HCT116 (cell line): ENCODE data around the gene LRRC8B.

Experiments used
- EZH2 ChIP-seq: fragments of 200-600 bp; sonication (generic); IDR thresholded peaks from 2 replicates; pipeline ENCODE4 v1.6.1; 2017; ENCODE audit warnings: antibody characterized with exemption, mixed run types
- MAX ChIP-seq: IDR thresholded peaks from 2 replicates; pipeline ENCODE4 v1.6.1; 2012
- POLR2A ChIP-seq: IDR thresholded peaks from 2 replicates; pipeline ENCODE4 v1.7.0; 2011; ENCODE audit warnings: borderline replicate concordance; ENCODE audit not compliant: insufficient read depth, insufficient read length; ENCODE audit errors: extremely low read depth
- YY1 ChIP-seq: IDR thresholded peaks from 2 replicates; pipeline ENCODE4 v1.6.1; 2011; ENCODE audit warnings: low read length, low read depth, moderate library complexity, mild to moderate bottlenecking; ENCODE audit not compliant: insufficient replicate concordance; ENCODE audit errors: extremely low read depth
- TF ChIP-seq, protein P1 (sequence below), 3 experiments: fragments of 200-600 bp in 1 of 3; sonication (generic) in 1 of 3; IDR thresholded peaks in 2 of 3; conservative IDR thresholded peaks in 1 of 3; 2 replicates each; pipeline ENCODE4 v1.5.1; 2012 to 2017; ENCODE audit warnings: low read depth in 2 of 3, low read length in 2 of 3, antibody characterized with exemption in 1 of 3, borderline replicate concordance in 1 of 3, control low read depth in 1 of 3, mild to moderate bottlenecking in 1 of 3, mixed read lengths in 1 of 3, mixed run types in 1 of 3, moderate library complexity in 1 of 3; ENCODE audit not compliant: insufficient read depth in 1 of 3

- TF ChIP-seq MAX (no peak), POLR2A (no peak), EZH2 (no peak), YY1 (no peak)
- TF ChIP-seq, protein P1, sequence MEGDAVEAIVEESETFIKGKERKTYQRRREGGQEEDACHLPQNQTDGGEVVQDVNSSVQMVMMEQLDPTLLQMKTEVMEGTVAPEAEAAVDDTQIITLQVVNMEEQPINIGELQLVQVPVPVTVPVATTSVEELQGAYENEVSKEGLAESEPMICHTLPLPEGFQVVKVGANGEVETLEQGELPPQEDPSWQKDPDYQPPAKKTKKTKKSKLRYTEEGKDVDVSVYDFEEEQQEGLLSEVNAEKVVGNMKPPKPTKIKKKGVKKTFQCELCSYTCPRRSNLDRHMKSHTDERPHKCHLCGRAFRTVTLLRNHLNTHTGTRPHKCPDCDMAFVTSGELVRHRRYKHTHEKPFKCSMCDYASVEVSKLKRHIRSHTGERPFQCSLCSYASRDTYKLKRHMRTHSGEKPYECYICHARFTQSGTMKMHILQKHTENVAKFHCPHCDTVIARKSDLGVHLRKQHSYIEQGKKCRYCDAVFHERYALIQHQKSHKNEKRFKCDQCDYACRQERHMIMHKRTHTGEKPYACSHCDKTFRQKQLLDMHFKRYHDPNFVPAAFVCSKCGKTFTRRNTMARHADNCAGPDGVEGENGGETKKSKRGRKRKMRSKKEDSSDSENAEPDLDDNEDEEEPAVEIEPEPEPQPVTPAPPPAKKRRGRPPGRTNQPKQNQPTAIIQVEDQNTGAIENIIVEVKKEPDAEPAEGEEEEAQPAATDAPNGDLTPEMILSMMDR (IDR thresholded peaks at IDR 0.05 in 2 of 3, conservative IDR thresholded peaks at IDR 0.05 in 1 of 3; ENCODE audit: borderline replicate concordance in 1 of 3, insufficient read depth in 1 of 3, low read depth in 2 of 3, low read length in 2 of 3), result no peak
Observed at GRCh38 chr1:89624715-89625323, 100.2 kb downstream of the LRRC8B start.
